ENCODE measurements around the gene CNNM2.

Gene CNNM2

DNA sequence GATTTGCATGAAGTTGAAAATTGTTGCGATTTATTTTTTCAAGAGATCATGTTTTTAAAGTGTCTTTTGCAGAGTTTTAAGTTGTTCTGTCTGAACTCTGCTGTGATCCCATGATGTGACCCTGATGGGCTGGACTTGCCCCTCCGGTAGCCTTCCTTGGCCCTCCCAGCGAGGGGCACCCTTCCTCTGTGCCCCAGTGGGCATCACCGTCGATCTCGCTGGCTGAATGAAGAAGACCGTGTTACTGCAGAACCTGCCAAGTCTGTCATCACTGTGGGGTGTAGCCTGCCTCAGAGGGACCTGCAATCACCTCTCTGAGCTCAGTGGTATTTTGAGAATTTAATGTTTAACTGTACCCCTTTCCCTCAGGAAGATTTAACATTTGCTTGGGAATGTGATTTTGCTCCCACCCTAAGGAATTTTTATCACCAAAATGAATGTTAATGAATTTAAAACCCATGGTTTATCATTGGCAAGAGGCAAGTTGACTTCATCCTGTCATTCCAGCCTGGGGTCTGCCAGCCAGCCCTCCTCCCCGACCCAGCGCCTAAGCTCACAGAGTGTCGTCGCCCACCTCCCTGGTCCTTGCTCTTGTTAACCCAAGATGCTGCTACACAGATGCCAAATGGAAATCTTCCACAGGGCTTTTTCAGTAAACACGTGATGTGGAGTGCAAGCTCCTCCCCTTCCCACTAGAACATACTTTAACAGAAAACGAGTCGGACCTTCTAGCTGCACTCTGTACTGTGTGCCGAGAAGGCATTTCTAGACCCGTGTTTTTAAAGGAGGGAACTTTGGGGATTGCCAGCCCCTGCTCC lies 159.6 kb downstream of the CNNM2 start:
- no peak for DNase-seq

DNA sequence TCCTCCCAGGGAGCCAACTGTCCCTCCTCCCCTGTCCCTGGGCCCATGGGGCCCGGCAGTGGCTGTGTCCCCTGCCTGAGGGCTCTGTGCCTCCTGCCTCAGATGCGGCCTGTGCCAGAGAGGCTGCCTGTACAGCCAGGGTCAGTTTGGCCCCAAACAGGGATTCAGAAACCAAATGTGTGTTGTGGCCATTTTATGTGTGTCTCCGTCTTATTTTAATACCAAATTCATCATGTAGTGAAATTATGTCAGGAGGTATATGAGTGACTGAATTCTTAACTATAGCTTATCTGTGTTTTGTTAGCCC lies 160.2 kb downstream of the CNNM2 start:
- DNase-seq: no peak

DNA sequence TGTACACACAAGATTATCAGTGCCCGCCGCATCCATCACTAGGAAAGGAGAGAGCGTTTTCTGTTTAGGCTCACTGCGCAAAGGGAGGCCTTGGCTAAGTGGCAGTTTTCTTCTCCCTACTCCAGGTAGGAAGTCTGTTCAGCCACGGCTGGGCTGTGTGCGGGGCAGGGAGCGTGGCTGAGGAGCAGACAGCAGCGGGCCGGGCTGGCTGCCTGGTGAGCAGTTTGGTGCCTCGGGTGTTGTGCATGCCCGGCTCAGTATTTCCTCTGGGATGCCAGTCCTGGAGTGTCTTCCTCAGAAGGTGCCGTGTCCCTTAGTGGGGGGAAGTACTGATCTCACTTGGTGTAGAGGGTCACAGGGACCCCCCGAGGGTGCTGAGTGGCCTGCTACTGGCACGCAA lies 160.6 kb downstream of the CNNM2 start:
- no peak for DNase-seq

DNA sequence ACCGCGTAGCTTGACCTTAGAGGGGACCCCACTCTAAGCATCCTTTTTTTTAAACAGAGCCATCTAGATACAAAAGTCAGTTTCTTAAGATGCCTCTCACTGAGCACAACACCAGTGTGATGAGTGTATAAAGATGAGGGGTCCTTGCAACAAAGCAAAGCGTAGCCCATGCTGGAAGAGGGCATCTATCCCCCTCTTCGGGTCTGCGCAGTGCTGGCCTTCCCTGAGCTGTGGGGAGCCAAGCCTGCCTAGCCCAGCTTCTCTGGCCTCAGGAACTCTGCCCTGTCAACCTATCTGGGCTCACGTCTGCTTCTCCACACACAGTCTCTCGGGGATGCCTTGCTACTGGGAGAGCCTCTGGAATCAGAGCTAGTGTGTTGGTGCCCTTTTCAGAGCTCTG lies 161.0 kb downstream of the CNNM2 start:
- no peak for DNase-seq

DNA sequence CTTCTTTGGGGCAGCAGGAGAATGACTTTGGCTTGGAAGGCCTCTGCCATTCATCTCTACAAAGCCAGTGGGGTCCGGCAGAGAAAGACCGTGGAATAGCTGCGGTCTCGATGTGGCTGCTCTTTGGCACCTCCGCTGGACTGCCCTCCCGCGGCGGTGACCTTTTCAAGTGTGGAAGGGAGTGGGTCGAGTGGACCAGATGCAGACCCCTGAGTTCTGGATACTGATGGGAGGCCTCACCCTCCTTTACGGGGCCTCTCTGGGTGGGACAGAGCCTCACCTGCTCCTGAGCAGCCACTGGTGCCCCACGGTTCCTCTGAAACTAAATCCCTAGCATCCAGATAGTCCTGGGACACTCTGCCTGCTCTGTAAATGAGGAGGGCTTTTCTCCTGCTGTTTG lies 161.9 kb downstream of the CNNM2 start:
- no peak for DNase-seq

DNA sequence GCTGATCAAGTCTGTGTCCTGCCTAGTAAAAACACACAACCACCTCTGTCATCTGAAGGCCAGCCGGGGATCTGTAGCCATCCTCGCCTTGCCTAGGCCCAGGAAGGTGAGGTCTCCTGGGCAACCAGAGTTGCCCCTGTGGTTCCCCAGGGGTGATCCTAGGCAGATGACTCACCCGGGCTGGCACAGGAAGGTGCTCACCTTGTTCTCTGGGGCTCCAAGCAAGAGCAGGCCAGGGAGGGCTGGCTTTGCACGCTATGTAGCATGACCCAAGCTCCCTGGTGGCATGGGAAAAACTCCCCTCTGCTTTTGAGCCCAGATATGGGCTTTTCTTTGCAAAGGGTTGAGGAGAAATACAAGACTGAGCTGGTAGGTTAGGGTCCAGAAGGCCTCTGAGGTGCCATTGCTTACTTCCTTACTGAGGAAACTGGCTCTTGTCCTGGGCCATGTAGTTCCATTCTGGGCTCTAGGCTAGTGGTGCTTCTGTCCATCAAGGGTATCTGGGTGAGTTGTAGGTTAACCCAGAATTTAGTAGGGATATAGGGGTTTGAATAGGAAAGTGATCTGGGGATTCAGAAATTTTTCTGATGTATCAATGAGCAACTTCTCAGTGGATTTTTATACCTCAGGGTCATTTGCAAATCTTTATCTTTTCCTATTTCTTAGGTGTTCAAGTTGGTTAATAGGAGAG lies 162.9 kb downstream of the CNNM2 start:
- no peak for DNase-seq

DNA sequence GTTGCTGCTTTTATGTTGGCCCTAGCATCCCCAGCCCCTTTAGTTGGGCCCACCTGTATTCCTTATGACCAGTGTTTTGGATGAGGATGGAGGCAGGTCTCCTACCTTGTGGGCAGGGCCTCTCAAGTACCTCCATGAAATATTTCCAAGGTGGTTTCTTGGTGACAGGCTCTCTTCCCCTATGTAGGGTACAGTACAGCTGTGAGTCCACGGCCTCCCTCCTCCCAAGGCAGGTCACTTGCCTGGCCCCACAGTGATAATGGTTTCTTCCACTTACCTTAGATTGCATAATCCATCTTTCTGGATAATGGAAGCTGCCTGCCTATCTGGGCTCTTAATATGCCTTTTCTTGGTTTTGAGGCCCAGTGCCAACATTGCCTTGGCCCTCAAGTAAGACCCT lies 164.6 kb downstream of the CNNM2 start:
- no peak for DNase-seq

DNA sequence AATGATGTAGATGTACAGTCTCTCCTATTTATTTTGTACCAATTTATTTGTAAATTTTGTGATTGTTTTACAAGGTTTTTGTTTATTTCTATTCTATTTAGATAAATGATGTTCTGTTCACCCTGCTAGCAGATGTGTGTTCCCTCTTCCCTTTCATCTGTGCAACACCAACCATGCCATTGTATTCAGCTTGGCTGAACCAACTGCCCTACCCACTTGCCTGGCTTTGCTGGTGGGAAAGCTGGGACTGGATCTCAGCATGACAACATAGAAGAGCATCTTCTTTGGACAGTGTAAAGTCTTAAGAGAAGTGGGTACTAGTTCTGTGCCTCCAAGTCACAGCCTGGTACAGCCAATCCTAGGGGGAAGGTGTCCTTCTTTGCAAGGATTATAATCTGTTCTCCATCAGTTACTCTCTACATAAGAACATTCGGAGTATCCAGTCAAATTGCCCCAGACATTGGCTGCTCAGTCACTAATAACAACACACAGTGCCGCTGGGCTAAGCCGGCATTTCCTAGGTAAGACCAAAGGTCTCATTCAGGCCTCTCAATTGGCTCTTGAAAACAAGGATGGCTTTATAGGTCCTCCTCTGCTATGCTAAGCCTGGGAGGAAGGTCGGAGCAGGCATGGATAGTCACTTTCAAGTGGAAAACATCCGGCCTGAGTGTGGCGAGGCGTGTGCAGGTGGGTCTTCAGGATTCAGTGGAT lies 165.3 kb downstream of the CNNM2 start:
- DNase-seq: no peak

DNA sequence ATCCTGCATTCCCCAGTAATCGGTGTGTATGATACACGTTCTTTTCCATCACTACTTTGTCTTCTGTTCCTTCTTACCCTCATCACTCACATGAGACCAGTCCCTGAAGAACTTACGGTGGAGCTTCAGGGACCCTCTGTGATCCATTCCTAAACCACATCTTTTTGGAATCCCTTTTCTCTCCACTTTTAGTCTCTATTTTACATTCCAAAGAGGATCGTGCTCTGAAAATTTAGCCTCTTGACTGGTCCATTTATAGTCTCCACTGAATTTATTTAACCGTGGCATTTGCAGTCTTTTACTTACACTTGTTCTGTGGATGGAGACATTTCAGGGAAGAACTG lies 165.9 kb downstream of the CNNM2 start:
- no peak for DNase-seq

DNA sequence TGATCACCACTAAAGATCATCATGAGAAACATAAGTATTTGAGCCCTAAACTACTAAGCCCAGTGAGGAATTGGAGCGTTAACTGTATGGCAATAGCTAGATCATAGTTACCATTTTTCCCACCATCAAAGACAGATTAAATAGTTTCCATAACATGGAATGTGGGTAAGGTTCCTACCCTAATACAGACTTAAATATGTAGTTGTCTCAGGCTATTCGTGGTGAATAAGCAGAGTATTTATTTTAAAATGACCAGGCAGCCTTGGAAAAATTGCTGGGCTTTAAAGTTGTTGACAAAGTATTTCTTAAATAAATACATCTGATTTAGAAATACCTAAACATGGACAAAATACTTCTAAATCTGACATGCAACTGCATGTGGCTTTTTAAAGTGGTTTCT lies 168.2 kb downstream of the CNNM2 start:
- no peak for DNase-seq

DNA sequence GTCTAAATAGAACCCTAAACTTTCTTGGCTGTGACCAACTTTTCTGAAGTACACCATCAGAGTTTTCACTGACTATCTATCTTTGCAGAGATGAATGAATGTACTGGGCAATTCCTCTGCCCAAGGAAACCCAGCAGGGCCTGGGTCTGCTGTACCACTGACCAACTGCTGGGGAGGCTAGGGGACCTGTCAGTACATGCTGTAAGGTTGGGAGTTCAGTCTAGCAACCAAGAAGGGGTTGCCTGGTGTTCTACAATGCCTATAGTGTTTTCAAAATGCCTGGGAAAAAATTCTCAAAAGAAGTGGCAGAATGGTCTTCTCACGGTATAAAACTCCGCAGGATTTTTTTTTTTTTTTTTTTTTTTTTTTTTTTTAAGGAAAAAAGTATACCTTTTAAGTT lies 168.7 kb downstream of the CNNM2 start:
- DNase-seq: no peak

DNA sequence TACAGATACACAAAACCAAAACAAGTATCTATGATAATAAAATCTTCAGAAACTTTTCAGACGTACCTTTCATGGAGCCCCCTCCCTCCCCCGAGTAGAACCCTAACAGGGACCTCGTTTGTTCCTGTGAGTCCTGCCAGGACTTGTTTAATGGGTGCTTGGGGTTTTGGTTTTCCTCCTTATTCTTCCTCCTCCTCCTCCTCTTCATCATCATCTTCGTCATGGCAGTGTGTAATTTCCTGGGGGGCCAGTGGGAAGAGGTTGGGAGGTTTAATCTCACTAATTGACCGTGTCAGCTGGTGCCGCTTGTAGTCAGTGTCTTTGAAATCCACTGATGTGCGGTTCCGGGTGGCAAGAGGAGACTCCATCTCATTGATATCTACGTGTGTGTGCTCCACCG lies 171.4 kb downstream of the CNNM2 start:
- no peak for DNase-seq

DNA sequence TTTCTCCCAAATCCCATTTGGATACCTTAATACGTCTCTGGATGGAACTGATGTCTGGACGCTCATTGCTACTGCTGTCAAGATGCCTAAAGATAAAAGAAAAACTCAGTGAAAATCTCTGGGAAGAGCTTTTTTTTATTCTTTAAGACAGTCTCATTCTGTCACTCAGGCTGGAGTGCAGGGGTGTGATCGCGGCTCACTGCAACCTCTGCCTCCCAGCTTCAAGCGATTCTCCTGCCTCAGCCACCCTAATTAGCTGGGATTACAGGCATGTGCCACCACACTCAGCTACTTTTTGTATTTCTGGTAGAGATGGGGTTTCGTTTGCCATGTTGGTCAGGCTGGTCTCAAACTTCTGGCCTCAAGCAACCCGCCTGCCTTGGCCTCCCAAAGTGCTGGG lies 172.8 kb downstream of the CNNM2 start:
- DNase-seq: no peak

DNA sequence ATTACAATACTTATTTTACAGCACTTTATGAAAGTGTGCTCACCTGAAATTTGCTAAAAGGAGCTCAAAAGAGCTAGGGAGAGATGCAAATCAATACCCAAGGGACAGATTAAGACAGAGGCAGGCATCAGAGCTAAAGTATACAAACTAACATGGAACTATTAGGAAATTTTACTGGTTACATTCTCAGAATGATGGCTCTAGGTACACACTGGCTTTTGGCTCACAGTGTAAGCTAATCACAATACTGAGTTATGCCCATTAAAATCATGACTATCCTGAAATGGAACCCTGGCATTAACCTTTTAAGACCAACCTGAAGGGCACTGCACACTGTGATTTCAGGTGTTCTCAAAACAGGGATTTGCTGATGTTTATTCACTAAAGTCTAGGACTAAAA lies 176.9 kb downstream of the CNNM2 start:
- no peak for DNase-seq

DNA sequence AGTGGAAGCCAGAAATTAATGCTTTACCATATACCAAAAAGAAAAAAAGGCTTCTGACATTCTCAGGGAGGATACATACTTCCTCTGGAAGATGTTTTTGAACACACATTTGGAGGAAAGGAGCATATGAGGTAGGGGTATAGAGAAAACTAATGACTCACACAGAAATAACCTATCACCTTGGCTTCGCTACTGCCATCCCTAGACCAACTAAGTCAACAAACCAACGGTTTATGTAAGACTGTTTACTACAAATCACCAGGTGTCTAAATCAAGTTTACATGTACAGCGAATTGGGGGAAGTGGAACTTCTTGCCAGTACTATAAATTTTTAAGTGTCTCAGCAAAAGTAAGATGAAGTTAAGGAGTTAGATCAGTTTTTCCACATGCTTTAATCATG lies 178.0 kb downstream of the CNNM2 start:
- no peak for DNase-seq

DNA sequence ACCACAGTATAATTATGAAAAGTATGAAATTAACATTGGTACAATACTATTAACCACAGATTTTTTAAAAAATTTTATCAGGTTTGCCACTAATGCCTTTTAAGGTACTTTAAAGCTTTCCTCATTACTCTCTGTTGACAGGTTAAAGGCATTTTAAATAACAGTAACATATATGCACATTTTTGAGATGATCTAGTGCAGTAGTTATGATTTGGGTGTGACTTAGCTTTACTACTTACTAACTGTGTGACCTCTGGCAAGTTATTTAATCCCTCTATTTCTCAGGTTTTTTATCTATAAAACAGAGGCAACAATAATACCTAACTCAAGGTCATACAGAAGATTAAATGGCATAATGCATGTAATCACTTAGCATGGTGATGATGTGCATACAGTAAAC lies 180.1 kb downstream of the CNNM2 start:
- DNase-seq: no peak

DNA sequence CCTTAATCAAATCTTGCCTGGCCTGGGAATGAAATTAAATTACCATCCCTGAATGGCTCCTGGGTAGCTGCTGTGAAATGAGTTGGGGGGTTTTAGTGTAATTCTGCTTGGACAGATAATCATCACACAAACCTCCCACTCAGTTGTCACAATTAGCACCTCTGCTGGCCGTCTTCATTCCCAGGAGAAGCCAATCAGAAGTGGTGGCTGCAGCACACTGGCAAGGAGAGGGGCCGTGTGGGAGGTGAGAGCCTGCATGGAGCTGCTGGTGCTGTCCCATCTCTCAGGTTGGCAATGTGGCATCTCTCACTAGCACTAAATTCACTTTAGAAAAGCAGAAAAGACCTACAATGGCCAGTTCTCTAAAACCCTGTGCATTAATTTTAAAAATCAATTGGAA lies 182.5 kb downstream of the CNNM2 start:
- no peak for DNase-seq

DNA sequence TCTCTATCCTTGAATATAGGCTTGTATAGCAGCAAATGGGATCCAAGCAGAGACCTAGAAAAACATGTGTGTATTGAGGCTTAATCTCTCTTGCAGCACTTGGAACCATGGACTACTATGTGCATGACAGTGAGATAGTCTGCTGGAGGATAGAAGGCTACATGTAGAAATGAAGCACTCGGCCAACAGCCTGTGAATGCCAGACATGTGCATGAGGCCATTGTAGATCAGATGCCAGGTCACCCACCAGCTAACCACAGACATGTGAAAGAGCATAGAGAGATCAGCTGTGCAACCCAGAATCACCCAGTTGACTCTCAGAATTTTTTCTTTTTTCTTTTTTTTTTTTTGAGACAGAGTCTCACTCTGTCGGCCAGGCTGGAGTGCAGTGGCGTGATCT lies 184.1 kb downstream of the CNNM2 start:
- DNase-seq: no peak

DNA sequence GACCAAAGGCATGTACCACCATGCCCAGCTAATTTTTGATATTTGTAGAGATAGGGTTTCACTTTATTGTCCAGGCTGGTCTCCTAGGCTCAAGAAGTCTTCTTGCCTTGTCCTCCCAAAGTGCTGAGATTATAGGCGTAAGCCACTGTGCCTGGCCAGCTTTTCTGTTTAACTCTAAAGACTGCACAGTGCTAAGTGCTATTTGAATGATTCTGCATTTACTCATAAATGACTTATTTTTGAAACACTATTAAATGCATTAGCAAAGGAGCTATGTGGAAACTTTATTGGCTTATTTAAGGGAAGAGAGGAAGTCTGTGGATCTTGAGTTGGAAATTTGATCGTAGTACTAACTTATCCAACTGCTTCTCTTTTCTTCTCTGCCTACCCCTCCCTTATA lies 185.9 kb downstream of the CNNM2 start:
- DNase-seq: no peak

DNA sequence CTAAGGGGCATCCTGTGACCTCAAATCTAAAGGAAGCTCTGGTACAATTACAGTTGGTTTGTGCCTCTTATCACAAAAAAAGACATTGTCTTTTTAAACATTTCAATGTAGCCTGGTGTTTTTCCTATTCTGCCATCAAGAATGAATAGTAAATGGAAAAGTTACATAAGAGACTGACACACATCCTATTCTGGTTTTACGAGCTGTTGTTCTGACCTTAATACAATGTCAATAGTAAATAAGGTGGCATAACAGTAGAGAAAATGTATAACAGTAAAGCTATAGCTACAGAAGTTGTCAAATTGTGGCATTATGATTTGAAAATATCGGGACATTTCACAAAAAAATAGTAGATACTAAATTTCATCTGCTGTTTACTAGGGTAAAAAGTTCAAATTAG lies 186.6 kb downstream of the CNNM2 start:
- no peak for DNase-seq

DNA sequence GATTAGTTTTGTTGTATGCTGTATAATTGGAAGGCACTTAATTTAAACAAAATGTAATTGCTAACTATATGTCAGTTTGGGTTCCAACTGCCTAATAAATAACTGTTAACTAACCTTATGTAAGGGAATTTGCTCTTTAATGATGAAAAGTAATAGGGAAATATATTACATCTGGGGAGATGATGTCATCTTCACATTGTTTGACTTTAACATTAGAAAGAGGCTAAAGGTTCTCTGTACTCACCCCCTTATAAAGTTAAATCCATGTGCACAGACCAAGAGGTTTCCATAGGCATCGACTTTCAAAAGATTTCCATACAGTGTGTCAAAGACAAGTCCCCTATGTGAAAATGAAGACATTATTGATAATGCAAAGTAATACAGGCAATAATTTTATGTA lies 187.4 kb downstream of the CNNM2 start:
- DNase-seq: no peak

DNA sequence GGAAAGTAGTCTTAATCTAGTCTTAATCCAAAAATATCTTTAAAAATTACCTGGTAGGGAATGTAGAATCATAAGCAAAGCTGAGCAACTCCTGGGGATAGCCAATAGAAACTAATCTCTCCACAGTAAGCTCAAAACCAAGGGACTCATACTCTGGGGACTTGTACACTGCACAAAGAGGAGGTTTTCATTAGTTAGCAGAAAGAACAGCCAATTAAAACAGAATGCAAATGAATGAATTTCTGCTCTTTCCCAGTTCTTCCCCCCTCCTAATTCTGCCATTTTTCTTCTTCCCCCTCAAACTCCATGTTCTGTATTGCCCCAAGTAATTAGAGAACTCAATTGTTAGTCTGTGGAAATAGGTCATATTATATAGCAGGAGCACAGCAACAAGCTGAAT lies 188.4 kb downstream of the CNNM2 start:
- no peak for DNase-seq

DNA sequence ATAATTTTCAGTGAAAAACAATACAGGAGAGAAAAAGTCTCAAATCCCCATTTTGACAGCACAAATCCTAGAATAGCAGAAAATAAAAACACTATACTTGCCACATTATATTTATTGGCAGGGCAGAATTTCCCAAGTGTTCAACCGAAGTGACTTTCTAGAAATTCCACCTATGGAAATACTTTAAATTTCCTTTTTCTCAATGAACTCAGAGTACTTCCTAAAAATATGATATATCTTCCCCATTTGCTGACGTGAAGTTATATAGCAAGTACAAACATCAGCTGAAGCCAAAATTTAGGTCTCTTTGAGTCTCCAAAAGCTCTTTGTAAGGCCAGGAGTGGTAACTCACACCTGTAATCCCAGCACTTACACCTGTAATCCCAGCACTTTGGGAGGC lies 191.7 kb downstream of the CNNM2 start:
- no peak for DNase-seq

DNA sequence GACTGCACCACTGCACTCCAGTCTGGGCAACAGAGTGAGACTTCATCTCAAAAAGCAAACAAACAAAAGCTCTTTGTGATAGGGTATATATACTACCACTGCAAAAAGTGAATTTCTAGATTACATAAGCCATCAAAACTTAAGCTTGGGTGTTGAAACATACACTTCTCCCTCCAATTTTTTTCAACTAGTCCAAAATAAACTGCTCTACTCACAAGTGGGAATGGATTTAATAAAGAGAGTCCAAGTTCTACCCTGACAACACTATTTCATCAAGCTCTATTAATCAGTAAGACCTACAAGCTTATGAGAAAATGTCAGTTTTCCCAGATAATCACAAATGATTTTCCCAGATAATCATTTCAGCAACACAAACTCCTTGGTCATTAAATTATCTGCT lies 192.3 kb downstream of the CNNM2 start:
- DNase-seq: no peak
